GM06990 (cell line): ENCODE results near the gene MBD3L1.

Experiments used
- DNase-seq: peaks from one replicate; pipeline ENCODE4 v3.0.0-alpha.2; 2011; ENCODE audit not compliant: insufficient read length; ENCODE audit errors: extremely low read depth
- H3K27me3 ChIP-seq: replicated peaks from 2 replicates; pipeline ENCODE4 v1.6.0; 2011; ENCODE audit warnings: low read length; ENCODE audit not compliant: control insufficient read depth, insufficient read depth
- H3K36me3 ChIP-seq: 2 replicates; pipeline ENCODE4 v1.5.1; 2011; ENCODE audit warnings: low read length; ENCODE audit not compliant: control insufficient read depth, insufficient read depth
- H3K4me3 ChIP-seq: replicated peaks from 2 replicates; pipeline ENCODE4 v1.5.1; 2011; ENCODE audit warnings: low read depth, mild to moderate bottlenecking, control low read depth, low read length
- TF ChIP-seq, protein P1 (sequence below): IDR thresholded peaks from 2 replicates; pipeline ENCODE4 v1.5.1; 2011; ENCODE audit warnings: low read length, control low read depth, mild to moderate bottlenecking, inconsistent platforms; ENCODE audit not compliant: insufficient read depth, poor library complexity, severe bottlenecking

MBD3L1 gene

GRCh38 chr19:8881512-8881911, 49.3 kb downstream of the MBD3L1 start:
- H3K4me3 ChIP-seq: no peak overlapping the region
- no peaks in the 10 kb centered on the region for H3K27me3 ChIP-seq
- no peak for DNase-seq
- TF ChIP-seq, protein P1, sequence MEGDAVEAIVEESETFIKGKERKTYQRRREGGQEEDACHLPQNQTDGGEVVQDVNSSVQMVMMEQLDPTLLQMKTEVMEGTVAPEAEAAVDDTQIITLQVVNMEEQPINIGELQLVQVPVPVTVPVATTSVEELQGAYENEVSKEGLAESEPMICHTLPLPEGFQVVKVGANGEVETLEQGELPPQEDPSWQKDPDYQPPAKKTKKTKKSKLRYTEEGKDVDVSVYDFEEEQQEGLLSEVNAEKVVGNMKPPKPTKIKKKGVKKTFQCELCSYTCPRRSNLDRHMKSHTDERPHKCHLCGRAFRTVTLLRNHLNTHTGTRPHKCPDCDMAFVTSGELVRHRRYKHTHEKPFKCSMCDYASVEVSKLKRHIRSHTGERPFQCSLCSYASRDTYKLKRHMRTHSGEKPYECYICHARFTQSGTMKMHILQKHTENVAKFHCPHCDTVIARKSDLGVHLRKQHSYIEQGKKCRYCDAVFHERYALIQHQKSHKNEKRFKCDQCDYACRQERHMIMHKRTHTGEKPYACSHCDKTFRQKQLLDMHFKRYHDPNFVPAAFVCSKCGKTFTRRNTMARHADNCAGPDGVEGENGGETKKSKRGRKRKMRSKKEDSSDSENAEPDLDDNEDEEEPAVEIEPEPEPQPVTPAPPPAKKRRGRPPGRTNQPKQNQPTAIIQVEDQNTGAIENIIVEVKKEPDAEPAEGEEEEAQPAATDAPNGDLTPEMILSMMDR: no peak
- no peaks in the 10 kb centered on the region for H3K36me3 ChIP-seq

DNA sequence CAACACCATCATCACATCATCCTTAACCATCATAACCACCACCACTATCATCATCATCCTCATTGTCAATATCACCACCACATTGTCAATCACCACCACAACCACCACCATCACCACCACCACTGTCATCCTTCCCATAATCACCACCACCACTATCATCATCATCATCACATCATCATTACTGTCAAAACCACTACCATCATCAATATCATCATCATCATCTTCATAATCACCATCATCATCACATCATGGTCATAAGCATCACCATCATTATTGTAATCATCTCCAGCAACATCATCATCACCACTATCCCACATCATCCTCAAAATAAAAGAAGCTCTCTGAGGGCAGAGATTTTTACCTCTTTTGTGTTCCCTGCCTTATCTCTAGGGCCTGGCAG, 52.2 kb downstream of the MBD3L1 start:
- DNase-seq: no peak
- TF ChIP-seq, protein P1: no peak
- Histone ChIP-seq H3K27me3 (no peaks in the 10 kb centered on the region), H3K36me3 (no peaks in the 10 kb centered on the region), H3K4me3 (no peak overlapping the region)

- no peak overlapping the region for H3K4me3 ChIP-seq
- no peaks in the 10 kb centered on the region for H3K36me3 ChIP-seq
- TF ChIP-seq, protein P1: no peak
- no peaks in the 10 kb centered on the region for H3K27me3 ChIP-seq
- no peak for DNase-seq
Measured at GRCh38 chr19:8887364-8887763, 55.2 kb downstream of the MBD3L1 start.

- H3K36me3 ChIP-seq: no peaks in the 10 kb centered on the region
- TF ChIP-seq, protein P1: no peak
- no peak for DNase-seq
- no peak overlapping the region for H3K4me3 ChIP-seq
- H3K27me3 ChIP-seq: no peaks in the 10 kb centered on the region
Measured at GRCh38 chr19:8890260-8890659, 58.1 kb downstream of the MBD3L1 start.
